Stimulated activated CD4-positive, alpha-beta T cell treated with anti-CD3 and anti-CD28 coated beads, Interleukin-1b, Interleukin-23, amount 100 ng/mL, for 24 hours (primary cell): Measurements from ENCODE around the gene ANXA5.
A peak's percentile ranks its signal among the peaks of the same experiment; 100 is the strongest.
"Not testable (repeated sequence)": the region's sequence is repeated elsewhere in the genome, so short reads cannot be mapped to it uniquely, and the experiment has no call there.

Source experiments
- DNase-seq, 4 experiments: peaks; one replicate each; pipeline ENCODE4 v3.0.0-alpha.2; 2020; ENCODE audit warnings: low read depth in 4 of 4, low spot score in 1 of 4

The ANXA5 gene

DNA sequence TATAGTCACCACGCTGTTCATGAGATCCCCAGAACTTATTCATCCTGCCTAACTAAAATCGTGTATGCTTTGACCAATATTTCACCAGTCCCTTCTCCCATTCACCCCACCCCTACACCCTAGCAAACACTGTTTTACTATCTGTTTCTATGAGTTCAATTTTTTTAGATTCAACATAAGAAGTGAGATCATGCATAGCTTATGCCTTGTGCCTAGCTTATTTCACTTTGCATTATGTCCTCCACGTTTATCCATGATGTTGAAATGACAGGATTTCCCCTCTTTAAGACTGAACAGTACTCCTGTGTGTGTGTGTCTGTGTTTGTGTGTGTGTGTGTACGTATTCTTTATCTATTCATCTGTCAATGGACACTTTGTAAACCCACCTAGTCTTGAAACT is 16.8 kb downstream of the ANXA5 start:
- no peak for DNase-seq

DNA sequence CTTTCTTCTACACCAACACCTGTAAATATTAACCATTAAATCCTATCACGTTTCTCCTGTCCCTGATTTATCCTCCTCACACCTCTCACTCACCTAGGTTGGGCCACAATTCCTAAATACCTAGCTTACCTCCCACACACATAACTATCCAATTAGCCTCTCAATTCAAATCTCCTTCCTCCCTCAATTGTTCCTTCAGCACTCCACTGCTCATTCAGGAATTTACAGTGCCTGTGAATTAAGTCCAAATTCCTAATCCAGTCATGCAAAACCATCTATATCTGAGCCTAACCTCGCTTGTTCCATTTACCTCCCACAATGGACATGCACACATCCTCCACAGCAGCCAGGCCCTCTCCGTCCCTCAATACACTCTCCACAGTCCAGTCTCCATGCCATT is 17.5 kb downstream of the ANXA5 start:
- no peak for DNase-seq

DNA sequence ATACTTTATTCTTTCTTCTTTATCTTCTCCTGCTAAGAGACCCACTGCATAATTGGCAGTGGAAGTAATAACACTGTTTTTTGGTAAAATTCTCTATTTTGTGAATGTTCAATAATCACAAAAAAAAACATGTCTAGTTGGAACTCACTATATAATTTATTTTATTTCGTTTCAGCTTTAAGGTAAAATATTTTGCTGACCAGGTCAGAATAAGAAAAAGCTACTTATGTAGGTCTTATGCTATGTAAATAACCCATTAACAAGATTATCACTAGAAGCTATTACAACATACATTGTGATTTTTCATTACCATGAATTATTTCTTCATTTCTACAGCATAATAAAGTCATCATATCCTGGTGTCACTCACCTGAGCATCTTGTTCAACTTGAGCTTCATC is 19.3 kb downstream of the ANXA5 start:
- no peak for DNase-seq

DNA sequence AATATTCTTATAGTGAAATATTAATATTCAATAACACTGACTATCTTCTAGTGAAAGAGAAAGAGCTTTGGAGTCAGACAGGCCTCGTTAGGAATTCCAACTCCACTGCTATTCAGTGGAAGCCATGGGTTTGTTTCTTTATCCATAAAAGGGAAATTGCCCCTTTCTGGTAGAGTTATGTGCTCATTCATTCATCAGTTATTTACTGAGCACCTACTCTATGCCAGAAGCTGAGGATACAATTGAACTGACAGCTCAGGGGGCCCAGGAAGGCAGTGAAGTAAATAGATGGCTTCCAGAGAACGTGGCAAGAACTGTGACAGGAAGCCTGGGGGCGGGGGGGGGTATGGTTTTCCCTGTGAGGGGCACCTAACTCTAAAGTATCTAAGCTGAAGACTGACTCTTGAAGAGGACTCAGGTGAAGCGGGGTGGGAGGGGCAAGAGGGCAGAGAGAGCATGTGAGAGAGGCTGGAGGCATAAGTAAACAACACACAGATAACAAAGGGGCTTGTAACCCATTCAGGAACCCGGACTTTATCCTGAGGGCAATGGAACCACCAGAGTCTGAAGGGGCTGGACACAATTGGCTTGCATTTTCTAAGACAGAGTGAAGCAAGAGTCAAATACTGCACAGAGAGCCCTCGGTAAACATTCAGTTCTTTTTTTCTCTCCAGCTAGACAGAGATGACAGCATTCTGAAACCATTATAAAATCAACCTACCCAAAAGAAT is 20.3 kb downstream of the ANXA5 start:
- no peak for DNase-seq

DNA sequence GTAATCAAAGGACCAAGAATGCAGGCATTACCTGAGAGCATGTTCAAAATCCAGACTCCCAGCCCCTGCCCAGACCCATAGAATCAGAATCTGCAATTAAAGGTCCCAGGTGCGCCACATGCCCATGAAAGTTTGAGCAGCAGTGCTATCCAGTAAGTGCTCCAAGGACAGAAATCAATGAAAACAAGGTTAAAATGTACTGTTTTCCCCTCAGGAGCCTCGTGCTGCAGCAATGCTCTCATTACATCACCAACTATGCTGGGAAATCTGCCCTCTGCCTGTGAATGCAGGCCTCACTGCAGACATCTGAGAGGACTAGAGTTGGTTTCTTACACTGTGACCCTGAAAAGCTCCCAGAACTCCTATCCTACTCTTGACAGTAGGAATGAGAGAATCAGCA is 21.1 kb downstream of the ANXA5 start:
- no peak for DNase-seq

DNA sequence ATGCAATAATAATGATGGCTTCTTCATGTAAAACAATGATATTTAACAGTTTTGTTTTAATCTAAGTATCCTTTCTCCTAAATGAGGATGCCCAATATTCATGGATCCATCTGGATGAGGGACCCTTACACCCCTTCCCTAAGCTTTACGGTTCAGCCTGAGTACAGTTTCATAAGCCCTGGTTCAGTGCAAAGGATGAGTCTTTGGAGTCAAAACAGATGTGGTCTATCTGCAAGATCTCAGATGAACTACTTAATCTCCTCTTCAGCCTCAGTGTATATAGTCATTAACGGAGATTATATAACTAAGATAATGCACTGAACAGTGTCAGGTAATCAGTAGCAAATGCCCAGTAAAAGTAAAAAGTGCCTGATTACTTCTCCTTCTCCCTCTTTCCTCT is 22.1 kb downstream of the ANXA5 start:
- DNase-seq, result no peak

DNA sequence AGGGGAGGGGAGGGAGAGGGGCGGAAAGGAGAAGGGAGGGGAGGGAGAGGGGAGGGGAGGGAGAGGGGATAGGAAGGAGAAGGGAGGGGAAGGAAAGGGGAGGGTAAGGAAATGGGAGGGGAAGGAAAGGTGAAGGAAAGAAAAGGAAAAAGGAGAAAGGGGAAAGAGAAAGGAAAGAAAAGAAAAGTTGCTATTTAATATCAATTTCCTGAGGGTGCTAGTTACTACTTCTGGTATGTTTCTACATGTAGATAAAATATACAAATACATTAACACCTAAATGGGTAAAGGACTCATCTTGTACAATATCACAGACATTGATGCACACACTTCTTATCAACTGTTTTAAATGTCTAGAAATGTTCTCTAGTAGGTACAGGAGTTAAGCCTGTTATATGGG is 22.6 kb downstream of the ANXA5 start:
- no peak for DNase-seq

DNA sequence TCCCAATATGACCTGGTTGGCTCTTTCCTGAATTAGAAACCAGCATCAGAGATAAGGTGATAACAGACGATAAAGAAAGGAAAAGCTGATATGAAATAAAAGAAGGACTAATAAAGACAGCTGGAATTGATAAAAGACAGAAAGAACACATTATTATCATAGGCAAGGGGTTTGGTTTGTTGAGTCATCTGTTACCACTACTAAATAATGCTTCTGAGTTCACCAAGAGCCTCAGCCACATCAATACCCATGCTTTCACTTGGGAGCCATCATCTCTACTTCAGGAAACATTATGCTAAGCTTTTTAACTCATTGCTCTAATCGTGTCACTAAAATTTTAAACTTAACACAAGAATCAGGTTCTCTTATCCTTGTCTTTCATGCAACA is 27.6 kb downstream of the ANXA5 start:
- DNase-seq, result no peak

DNA sequence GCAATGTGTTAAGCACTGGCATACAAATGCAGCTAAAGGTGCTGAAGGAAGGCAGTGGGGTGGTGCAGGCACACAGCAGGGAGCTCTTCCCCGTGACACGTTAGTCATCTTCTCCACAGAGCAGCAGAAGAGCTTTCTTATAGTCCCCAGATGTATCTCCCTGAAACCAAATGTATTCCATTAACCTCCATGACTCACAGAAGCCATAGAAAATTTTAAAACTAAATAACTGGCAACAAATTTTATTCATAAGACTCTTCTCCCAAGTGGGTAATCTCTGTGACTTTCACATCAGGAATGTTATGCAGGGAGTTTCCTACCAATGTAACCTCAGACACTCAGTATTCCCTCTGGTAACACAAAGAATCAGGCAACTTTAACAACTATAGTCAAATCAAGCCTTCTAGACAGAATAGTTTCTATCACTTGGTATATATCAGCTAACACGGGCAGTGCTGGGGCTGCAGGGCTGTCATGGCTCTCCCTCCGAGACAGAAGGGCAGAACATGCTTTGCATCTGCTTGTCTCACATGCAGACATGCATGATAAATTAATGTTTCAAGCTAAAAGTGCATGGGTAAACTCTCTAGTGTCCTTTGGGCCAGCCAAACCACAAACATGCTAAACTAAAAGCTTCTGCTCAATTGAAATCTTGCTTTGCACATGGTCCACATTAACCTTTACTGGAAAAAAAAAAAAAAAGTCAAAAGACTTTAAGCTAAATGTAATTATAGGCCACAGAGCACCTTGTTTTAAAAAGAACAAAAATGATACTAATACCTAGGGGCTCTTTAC is 28.2 kb downstream of the ANXA5 start:
- no peak for DNase-seq

DNA sequence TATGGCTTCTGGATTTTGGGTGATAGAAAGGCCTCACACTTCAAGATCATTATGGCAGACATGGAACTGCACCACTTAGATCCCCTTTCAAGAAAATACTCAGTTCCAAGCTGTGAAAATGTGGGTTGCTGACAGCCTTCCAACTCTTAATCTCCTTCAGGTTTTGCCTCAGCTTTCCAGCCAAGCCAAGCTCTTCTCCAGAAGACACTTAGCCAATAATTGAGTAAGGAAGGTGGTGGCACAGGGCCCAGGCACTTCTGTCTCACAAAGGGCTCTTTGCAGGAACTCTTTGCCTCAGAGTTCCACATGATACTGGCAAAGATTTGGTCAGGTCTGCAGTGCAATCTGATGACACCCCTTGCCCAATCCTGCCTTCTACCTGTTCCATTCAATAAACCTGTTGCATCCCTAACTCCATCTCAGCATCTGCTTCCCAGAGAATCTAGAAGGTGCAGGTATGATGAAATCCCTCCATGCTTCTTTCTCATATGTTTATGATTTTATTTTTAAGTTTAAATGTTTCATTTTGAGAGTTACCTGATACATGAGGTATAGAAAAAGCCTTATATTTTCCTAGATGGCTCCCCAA is 30.6 kb downstream of the ANXA5 start:
- no peak for DNase-seq

DNA sequence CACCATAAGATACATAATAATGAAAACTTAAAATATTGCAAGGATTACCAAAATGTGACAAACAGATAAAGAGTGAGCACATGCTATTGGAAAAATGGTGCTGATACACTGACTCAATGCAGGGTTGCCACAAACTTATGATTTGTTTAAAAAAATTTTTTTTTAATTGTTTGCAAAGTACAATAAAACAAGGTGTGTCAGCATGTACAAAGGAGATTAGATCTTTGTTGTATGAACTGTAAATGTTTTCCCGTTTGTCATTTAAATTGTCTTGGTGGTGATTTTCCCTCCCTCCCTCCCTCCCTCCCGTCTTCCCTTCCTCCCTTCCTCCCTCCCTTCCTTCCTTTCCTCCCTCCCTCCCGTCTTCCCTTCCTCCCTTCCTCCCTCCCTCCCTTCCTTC is 31.4 kb downstream of the ANXA5 start:
- DNase-seq, result no peak

DNA sequence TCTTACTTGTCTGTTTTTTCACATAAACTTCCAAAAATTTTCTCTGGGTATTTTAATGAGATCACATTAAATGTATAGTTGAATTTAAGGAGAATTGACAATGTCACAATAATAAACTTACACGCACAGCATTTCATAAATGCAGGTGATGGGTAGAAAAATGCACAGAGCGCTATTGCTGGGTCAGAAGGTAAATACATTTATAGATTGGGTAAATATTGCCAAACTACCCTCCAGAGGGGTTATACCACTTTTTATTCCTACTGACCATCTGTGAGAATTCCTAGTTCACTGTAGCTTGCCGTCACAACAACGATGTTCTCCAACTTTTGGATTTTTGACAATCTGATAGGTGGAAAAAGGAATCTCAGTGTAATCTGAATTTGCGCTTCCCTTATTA is 34.6 kb downstream of the ANXA5 start:
- no peak for DNase-seq

DNA sequence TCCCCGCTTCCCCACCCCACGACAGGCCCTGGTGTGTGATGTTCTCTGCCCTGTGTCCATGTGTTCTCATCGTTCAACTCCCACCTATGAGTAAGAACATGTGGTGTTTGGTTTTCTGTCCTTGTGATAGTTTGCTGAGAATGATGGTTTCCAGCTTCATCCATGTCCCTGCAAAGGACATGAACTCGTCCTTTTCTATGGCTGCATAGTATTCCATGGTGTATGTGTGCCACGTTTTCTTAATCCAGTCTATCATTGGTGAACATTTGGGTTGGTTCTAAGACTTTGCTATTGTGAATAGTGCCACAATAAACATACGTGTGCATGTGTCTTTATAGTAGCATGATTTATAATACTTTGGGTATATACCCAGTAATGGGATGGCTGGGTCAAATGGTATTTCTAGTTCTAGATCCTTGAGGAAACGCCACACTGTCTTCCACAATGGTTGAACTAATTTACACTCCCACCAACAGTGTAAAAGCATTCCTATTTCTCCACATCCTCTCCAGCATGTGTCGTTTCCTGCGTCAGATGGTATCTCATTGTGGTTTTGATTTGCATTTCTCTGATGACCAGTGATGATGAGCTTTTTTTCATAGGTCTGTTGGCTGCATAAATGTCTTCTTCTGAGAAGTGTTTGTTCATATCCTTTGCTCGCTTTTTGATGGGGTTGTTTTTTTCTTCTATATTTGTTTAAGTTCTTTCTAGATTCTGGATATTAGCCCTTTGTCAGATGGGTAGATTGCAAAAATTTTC is 36.4 kb downstream of the ANXA5 start:
- not testable (repeated sequence) for DNase-seq

DNA sequence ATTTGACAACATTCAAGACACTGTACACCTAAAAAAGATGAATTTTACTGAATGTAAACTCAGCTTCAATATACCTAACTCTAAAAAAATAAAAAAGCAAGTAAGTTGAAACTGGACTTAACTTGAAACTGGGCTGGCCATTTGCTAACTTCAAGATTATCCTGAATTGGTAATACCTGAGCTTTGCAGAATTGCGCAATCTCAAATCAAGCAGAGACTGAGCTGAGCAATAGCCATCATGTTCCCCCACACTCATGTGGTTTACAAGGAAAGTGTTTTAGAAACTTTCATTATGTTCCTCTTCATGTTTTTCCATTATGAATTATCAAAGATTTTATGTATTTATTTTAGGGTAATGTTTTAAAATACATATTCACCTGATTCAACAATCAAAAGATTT is 38.7 kb downstream of the ANXA5 start:
- DNase-seq, result no peak

DNA sequence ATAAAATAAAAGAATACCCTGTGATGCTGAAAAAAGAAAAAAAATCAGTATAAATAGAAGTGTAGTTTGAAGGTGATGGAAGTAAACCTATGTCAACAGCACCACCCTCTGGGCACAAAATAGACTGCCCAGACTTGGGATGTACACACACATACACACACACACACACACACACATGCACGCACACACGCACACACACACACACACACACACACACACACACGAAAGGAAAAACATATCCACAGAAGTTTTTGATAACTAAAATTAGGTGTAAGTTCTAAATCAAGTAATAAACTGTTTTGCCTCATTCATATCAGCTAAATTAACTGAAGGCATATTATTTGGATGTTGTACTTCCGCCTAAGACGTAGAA is 40.5 kb downstream of the ANXA5 start:
- peak in 1 of 4 experiments; percentile 7 for DNase-seq

DNA sequence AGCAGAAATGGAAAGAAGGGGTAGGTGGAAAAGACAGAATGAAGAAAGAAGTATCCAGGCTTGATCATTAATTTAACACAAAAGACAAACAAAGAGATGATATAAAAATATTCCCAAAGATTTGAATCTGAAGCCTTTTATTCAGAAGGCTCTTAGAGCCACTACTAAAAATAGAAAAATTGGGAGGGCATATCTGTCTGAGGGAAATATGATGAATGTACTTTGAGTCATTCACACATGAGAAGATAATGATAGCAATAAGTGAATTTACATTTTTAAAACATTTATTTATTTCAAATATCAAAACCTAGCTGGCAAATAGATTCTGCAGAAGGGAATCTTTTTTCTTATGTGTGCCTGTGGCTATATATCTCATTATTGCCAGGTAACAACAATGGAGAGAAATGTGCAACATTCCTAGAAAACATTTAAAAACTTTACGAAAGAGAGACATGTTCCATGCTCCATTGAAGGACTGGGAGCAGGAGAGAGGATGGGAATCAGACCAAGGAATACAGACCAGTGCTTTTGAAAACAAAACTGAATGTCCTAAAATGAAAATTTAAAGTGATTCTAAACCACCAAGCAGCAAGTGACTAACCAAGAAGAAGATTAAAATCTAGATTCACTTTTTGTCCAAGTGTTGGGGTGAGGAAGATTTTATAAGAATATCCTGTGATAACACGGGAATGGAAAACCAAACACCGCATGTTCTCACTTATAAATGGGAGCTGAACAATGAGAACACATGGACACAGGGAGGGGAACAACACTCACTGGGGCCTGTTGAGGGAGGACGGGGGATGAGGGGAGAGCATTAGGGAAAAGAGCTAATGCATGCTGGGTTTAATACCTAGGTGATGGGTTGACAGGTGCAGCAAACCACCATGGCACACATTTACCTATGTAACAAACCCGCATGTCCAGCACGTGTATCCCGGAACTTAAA is 41.2 kb downstream of the ANXA5 start:
- no peak for DNase-seq

DNA sequence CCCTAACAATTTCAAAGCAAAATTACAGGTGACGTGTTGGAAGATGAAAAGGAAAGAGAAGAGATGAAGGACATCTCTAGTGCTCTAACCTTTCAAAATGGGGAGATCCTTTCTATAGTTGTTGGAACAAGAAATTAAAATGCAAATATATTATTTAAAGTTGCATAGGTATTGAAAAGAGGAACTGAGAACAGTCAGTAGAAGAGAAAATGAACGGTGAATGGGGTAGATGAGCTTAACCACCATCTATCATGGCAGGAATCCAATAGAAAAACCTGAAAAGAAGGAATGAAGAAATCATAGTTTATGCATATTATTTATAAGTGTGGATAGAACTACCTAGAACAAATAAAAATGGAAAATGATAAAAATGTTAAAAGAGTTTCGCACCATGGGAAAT is 42.0 kb downstream of the ANXA5 start:
- DNase-seq, result no peak

DNA sequence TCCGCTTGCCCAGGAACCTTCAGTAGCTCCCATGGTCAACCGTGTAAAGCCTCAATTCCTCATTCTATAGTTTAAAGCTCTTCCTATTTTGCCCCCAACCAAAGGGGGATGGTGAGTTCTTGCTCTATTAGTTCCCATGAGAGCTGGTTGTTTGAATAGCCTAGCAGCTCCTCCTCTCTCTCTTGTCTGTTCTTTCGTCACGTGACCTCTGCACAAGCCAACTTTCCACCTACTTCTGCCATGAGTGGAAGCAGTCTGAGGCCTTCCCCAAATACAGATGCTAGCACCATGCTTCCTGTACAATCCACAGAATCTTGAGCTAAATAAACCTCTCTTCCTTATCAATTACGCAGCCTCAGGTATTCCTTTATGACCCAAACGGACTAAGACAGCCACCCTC is 42.8 kb downstream of the ANXA5 start:
- DNase-seq, result no peak

DNA sequence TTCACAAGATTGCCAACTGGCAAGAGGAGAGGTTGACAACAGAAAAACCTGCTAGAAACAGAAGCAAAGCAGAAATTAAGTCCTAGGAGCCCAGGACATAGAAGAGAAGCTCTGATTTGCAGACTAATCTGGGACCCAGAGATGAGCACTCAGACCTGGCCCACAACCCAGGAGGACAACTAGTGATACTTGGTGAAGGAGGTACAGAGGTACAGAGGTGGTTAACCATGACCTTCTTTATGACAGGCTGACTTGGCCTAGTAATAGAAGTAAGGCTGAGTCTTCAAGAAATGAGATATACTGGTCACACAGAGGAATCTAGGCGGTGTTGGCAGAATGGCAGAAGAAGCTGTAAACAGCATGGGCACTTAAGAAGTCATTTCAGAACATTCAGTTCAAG is 43.6 kb downstream of the ANXA5 start:
- DNase-seq, result no peak

DNA sequence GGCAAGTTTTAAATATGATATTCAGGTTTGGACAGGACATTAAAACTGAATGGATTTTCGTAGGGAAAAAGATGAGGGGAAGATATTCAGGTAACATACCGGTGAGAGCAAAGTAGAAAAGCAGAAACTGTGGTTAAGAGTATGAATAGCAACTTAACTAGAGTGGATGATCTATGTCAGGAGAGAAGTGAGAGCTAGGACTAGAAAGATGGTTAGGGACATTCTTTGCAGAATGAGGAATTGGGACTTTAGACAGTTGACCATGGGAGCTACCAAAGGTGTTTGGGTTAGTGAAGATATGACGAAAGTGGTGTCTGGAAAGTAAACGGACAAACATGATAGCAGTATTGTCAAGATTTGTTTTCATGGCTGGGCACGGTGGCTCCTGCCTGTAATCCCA is 45.2 kb downstream of the ANXA5 start:
- DNase-seq, result no peak

DNA sequence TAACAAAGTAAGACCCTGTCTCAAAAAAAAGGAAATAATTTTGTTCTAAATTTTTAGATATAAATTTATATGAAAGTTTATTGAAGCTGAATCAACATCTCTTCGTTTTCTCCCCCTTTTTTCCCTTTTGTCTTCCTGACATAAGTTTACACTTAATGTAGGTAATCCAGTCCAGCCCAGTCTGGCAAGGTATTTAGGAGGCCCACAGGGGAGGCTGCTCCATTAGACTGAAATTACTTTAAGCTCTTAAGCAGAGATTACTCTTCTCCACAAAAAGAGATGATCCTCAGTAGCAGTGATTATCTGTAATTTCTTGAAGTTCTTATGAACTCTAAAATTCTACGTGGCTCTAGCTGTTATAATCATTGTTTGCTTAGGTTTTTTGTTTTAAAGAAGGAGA is 46.0 kb downstream of the ANXA5 start:
- no peak for DNase-seq
